DOHH2 (cell line): ENCODE results near the gene ETV6.

ENCODE experiments used
- H3F3A ChIP-seq: fragments of 200-600 bp; sonication (generic), shearing (Covaris generic); 2 replicates; pipeline ENCODE4 v1.6.0; 2016; ENCODE audit warnings: antibody characterized with exemption, mild to moderate bottlenecking; ENCODE audit not compliant: control insufficient read depth, insufficient read depth
- H3K27ac ChIP-seq: fragments of 200-600 bp; sonication (generic); 2 replicates; pipeline ENCODE4 v1.5.1; 2014; ENCODE audit warnings: low read depth, mild to moderate bottlenecking, low read length, moderate library complexity
- H3K27me3 ChIP-seq: fragments of 200-600 bp; sonication (generic); 2 replicates; pipeline ENCODE4 v1.6.1; 2014; ENCODE audit warnings: mild to moderate bottlenecking, low read length, mixed read lengths; ENCODE audit not compliant: control insufficient read depth
- H3K36me3 ChIP-seq: fragments of 200-600 bp; sonication (generic); 2 replicates; pipeline ENCODE4 v1.6.1; 2014; ENCODE audit warnings: mild to moderate bottlenecking, low read length, moderate library complexity, mixed read lengths; ENCODE audit not compliant: control insufficient read depth
- H3K4me1 ChIP-seq: fragments of 200-600 bp; sonication (generic); 2 replicates; pipeline ENCODE4 v1.6.1; 2014; ENCODE audit warnings: mild to moderate bottlenecking, low read length, mixed read lengths; ENCODE audit not compliant: control insufficient read depth
- H3K4me2 ChIP-seq: fragments of 200-600 bp; sonication (generic); 2 replicates; pipeline ENCODE4 v1.6.0; 2014; ENCODE audit warnings: mild to moderate bottlenecking, low read length, moderate library complexity
- H3K4me3 ChIP-seq: fragments of 200-600 bp; sonication (generic); 2 replicates; pipeline ENCODE4 v1.5.1; 2014; ENCODE audit warnings: mild to moderate bottlenecking, low read length, mixed read lengths
- H3K79me2 ChIP-seq: fragments of 200-600 bp; sonication (generic); 2 replicates; pipeline ENCODE4 v1.6.1; 2014; ENCODE audit warnings: mild to moderate bottlenecking, low read length, mixed read lengths; ENCODE audit not compliant: control insufficient read depth
- H3K9me2 ChIP-seq: fragments of 200-600 bp; sonication (generic); replicated peaks from 2 replicates; pipeline ENCODE4 v1.6.1; 2014; ENCODE audit warnings: mild to moderate bottlenecking, low read length, mixed read lengths; ENCODE audit not compliant: control insufficient read depth
- H3K9me3 ChIP-seq: fragments of 200-600 bp; sonication (generic); 2 replicates; pipeline ENCODE4 v1.6.1; 2014; ENCODE audit warnings: antibody characterized with exemption, low read length, mixed read lengths; ENCODE audit not compliant: control insufficient read depth, insufficient read depth
- H4K20me1 ChIP-seq: fragments of 200-600 bp; sonication (generic); 2 replicates; pipeline ENCODE4 v1.6.0; 2014; ENCODE audit warnings: low read depth, mild to moderate bottlenecking, antibody characterized with exemption, low read length, moderate library complexity; ENCODE audit not compliant: control insufficient read depth, insufficient read depth
- CTCF ChIP-seq: fragments of 200-600 bp; sonication (generic); IDR thresholded peaks from one replicate; pipeline ENCODE4 v1.5.1; 2014; ENCODE audit warnings: antibody characterized with exemption, mild to moderate bottlenecking, low read depth, low read length; ENCODE audit not compliant: poor library complexity, severe bottlenecking
- EZH2phosphoT487 ChIP-seq: fragments of 200-600 bp; sonication (generic); IDR thresholded peaks from 2 replicates; pipeline ENCODE4 v1.6.1; 2017; ENCODE audit warnings: borderline replicate concordance, mild to moderate bottlenecking, antibody characterized with exemption, low read length, moderate library complexity, mixed read lengths

Gene ETV6

GRCh38 chr12:11654338-11654737, 4.9 kb downstream of the ETV6 start:
- peaks cover 8% of the 10 kb centered on the region for H3F3A ChIP-seq
- no peaks in the 10 kb centered on the region for H3K9me2 ChIP-seq
- TF ChIP-seq CTCF: no peak
- no peak for TF ChIP-seq EZH2phosphoT487
- H3K27me3 ChIP-seq: peaks cover 14% of the 10 kb centered on the region
- no peaks in the 10 kb centered on the region for H3K9me3 ChIP-seq
- no peaks in the 10 kb centered on the region for H3K36me3 ChIP-seq
- H3K79me2 ChIP-seq: peaks cover 45% of the 10 kb centered on the region
- H3K4me1 ChIP-seq: peaks cover 47% of the 10 kb centered on the region
- H3K4me3 ChIP-seq: no peak overlapping the region
- H3K27ac ChIP-seq: no peak overlapping the region
- no peaks in the 10 kb centered on the region for H4K20me1 ChIP-seq
- peak overlapping the region; percentile 38; the same call in 1 of the 2 replicates for H3K4me2 ChIP-seq

GRCh38 chr12:11654802-11655201, 5.3 kb downstream of the ETV6 start:
- Histone ChIP-seq H3K27ac (no peak overlapping the region), H3K79me2 (peaks cover 45% of the 10 kb centered on the region), H4K20me1 (no peaks in the 10 kb centered on the region), H3K4me1 (peaks cover 47% of the 10 kb centered on the region), H3K27me3 (peaks cover 14% of the 10 kb centered on the region), H3K4me2 (peak overlapping the region; percentile 8; the same call in 1 of the 2 replicates), H3K9me2 (no peaks in the 10 kb centered on the region), H3K9me3 (no peaks in the 10 kb centered on the region), H3K4me3 (no peak overlapping the region), H3F3A (peaks cover 8% of the 10 kb centered on the region), H3K36me3 (no peaks in the 10 kb centered on the region)
- no peak for TF ChIP-seq EZH2phosphoT487
- TF ChIP-seq CTCF: no peak

- Histone ChIP-seq H3K27ac (no peak overlapping the region), H4K20me1 (no peaks in the 10 kb centered on the region), H3K4me3 (no peak overlapping the region), H3K4me1 (peaks cover 43% of the 10 kb centered on the region), H3K9me2 (no peaks in the 10 kb centered on the region), H3F3A (peaks cover 3% of the 10 kb centered on the region; the same call in 1 of the 2 replicates), H3K79me2 (peaks cover 40% of the 10 kb centered on the region), H3K36me3 (no peaks in the 10 kb centered on the region), H3K9me3 (no peaks in the 10 kb centered on the region), H3K27me3 (peaks cover 10% of the 10 kb centered on the region), H3K4me2 (no peak overlapping the region)
- TF ChIP-seq EZH2phosphoT487: no peak
- TF ChIP-seq CTCF: no peak
Measured at GRCh38 chr12:11655842-11656241, 6.4 kb downstream of the ETV6 start.
